HG03097 (cell line): ENCODE data around the gene NFE2L2.
"Not testable (repeated sequence)": the region's sequence is repeated elsewhere in the genome, so short reads cannot be mapped to it uniquely, and the experiment has no call there.

Experiments used
- ATAC-seq: cut with Tn5 transposase; IDR thresholded peaks from one replicate; pipeline ENCODE4 v1.9.1; 2021; ENCODE audit not compliant: unreplicated experiment, low FRiP score

Gene NFE2L2

GRCh38 chr2:177258059-177258458 is 6.5 kb downstream of the NFE2L2 start:
- no peak for ATAC-seq

GRCh38 chr2:177257471-177257870 is 7.1 kb downstream of the NFE2L2 start:
- ATAC-seq: no peak

DNA sequence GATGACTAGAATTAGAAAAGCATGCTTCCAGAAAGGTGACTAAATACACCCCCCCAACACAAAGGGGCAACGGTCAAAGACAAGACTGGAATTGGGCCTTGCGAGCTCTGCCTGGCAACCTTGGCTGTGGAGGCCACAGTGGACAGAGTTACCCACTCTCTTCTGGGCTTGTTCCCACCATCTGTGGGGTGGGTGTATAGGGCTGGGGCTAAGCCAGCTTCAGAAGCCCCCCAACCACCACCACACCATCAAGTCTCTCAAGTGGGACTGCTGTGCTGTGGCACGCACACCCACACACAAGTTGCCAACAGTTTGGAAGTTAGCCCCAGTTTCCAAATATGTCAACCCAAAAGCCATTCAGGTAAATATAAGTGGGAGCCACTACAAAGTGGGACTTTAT is 7.8 kb downstream of the NFE2L2 start:
- no peak for ATAC-seq

- ATAC-seq: no peak
These were observed 8.5 kb downstream of the NFE2L2 start for GRCh38 chr2:177256026-177256425.

- ATAC-seq: no peak
These were observed 9.3 kb downstream of the NFE2L2 start for GRCh38 chr2:177255227-177255601.

DNA sequence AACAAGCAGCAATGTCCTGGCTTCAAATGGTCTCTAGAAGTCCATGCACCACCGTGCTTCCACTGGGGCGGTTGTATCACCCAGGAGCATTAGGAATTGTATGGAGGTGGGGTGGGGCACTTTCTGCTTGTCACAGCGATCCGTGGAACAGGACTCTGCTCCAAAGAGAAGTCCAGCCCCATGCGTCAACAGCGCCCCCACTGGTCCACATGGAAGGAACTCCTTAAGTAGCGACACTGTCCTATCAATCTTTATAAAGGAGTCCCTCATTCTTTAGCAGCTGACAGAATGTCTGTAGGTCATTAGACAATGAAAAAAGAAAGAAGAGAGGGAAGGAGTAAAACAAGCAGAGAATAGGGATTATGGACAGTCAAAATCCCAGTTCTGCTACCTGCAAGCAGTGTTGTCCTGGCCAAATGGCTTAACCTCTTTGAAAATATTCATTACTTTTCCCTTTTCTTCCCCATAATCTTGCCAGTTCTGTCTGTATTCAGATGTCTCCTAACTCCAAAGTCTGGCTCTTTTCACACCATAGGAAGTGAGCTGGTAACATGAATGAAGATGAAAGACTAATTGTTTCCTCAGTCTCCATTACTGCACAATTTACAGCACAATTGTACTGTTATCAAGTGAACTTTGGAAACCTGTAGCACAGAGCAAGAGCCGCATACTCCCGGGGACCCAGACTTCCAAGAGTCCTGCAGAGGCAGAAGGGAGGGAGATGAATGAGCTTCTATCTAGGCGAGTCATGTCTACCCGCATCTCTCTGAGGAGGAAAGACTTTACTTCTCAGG is 9.9 kb downstream of the NFE2L2 start:
- ATAC-seq: no peak

DNA sequence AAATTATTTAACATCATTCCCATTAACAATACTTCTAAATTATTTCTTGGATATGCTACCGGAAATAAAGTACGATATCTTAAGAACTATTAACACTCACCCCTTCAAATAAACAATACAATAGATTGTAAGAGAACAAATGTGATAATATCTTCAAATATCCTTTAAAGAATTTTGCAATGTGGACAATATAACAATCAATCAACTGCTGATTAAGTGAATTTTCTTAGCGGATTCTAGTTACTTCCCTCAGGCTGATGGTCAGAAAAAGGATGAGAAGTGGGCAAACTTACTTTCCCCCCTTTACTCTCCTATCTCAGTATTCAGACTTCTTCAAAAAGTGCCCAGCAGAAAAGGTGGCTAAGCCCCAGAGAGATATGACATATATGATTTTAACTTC is 10.8 kb downstream of the NFE2L2 start:
- ATAC-seq: no peak

GRCh38 chr2:177252808-177253531 is 11.6 kb downstream of the NFE2L2 start:
- ATAC-seq: no peak

DNA sequence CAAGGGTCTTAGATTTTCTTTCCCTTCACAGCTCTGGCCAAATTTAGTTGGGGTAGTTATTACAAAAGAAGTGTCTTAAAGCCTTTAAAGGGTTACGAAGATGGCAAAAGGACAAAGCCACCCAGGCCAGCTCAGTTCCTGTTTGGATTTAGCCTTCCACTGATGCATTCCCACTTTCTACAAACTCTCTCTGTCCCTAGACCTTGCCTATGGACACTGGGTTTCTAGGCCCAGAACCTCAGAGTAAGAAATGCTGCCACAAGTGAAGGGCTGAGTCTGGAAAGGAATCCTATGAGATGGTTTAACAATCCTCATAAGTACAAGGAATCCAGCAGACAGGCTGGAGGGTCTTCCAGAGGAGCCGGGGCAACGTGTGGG is 13.4 kb downstream of the NFE2L2 start:
- ATAC-seq: no peak

- no peak for ATAC-seq
These were observed 14.1 kb downstream of the NFE2L2 start for GRCh38 chr2:177250461-177250860.

DNA sequence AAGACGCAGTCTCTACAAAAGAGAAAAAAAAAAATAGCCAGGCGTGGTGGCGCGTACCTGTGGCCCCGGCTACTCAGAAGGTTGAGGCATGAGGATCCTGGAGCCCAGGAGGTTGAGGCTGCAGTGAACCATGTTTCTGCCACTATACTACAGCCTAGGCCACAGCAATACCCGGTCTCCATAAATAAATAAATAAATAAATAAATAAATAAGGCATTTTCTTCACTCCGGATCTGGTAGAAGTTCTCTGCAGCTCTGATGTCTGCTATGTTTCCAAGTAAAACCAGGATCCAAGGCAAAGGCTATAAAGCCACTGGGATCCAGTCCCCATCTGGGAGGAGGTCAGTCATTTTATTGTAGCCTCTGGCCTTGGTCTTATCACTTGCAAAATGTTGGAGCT is 15.5 kb downstream of the NFE2L2 start:
- no peak for ATAC-seq

DNA sequence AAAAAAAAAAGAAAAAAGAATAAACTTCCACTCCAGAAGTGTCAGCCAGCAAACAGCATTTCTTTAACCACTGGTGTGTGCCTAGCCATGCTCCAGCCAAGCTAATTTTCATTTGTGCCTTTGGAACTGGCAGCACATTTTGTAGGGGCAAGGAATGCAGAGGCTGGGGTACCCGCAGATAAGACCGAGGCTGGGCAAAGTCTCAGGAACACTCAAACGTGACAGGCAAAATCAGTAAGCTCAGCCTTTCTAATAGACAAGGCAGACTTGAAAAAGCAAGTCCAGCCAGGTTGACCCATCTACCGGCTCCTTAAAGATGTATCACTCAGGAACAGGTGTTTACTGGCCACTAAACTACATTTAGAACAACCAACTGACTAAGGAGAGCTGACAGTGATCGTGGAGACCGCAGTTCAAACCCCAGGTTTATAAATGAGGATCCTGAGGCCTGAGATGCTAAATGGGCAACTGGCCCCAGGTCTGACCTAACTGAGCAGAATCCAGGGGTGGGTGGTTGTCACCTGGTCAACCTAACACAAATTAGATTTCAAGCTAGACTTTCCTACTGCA is 16.7 kb downstream of the NFE2L2 start:
- no peak for ATAC-seq

GRCh38 chr2:177246523-177247030 is 17.9 kb downstream of the NFE2L2 start:
- not testable (repeated sequence) for ATAC-seq

- no peak for ATAC-seq
These were observed 18.5 kb downstream of the NFE2L2 start for GRCh38 chr2:177246000-177246399.

DNA sequence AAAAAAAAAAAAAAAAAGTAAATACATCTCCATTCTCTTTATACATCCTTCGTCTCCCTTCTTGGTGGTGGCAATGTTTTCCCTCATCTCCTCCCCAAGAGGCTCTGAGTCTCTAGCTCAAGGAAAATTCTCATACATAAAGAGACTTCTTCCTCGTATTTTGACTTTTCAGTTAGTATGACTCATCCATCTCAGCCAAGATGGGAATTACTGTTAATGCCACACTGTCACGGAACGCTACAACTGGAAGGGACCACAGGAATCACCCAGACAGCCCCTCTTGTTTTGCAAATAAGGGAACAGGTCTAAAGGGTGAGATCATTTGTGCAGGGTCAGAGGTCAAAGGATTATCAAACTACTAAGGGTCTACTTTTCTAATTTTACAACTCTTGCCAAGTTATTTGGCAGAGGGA is 19.5 kb downstream of the NFE2L2 start:
- no peak for ATAC-seq

GRCh38 chr2:177244244-177244771 is 20.2 kb downstream of the NFE2L2 start:
- no peak for ATAC-seq

DNA sequence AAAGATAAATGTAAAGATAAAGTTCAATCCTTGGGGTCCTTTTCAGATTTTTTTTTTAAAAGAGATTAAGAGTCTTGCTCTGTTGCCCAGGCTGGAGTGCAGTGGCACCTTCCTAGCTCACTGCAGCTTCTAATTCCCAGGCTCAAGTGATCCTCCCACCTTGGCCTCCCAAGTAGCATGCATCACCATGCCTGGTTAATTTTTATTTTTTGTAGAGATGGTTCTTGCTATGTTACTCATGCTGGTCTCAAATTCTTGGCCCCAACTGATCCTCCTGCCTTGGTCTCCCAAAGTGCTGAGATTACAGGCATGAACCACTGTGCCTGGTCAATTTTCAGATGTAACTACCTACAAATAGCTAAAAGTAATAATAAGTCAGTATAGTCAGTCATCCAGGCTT is 21.1 kb downstream of the NFE2L2 start:
- ATAC-seq: no peak

GRCh38 chr2:177243073-177243472 is 21.5 kb downstream of the NFE2L2 start:
- no peak for ATAC-seq

DNA sequence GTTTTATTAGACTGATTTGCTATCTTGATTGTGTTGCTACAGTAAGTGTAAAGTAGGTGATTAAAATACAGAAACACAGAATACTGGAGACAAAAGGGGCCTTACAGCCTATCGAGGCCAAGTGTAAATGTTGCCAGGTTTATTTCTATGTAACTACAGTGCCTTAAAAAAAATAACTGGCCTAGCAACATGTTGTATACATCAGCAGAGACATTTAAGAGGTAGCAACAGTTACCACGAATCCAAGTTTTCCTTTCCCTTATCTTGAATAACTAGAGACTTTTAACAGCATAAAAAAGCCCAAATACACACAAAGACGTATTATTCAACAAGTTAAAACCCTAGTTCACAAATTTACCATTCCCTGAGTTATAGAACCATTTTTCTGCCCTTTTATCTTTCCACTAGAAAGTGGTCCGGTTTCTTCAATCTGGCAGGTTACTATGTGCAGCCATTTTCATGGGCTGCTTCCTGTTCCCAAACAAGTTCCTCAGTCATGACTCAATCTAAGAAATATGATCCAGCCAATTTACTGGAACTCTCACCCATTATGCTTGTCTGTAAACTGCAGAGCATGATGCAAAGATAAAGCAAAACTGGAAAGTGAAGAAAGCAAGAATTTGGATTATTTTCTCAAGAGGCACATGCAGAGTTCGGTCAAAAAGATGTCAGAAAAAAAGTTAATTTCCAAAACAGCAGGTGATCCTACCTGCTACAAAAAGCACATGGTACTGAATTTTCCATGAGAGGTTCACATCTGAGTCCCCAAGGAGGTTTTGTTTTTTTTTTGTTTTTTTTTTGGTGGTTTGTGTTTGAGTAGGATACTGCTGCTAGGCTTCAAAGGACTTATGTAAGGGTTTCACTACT is 22.2 kb downstream of the NFE2L2 start:
- no peak for ATAC-seq

- no peak for ATAC-seq
These were observed 22.8 kb downstream of the NFE2L2 start for GRCh38 chr2:177241711-177242120.
